Motor neuron (in vitro differentiated cells): ENCODE data around the gene MAPRE2. TPM values are rescaled to one million over a fixed set of nuclear protein-coding genes. Genes with fewer than 3 reads are reported as not detected.

ENCODE experiments used
- ATAC-seq, 8 experiments: fragments of 200-7000 bp; cut with Tn5 transposase; replicated peaks in 6 of 8; 2 replicates each; pipeline ENCODE4 v1.8.0; 2021; ENCODE audit warnings: mild to moderate bottlenecking in 8 of 8, moderate library complexity in 8 of 8
- H3K27ac ChIP-seq, 2 donors: fragments of 250-450 bp; sonication (Bioruptor Pico); 2 replicates each; pipeline ENCODE4 v1.9.0; 2021; ENCODE audit warnings: antibody characterized with exemption in 2 of 2, mild to moderate bottlenecking in 2 of 2, moderate library complexity in 1 of 2
- H3K4me1 ChIP-seq, 2 donors: fragments of 250-450 bp; sonication (Bioruptor Pico); replicated peaks in 1 of 2; 2 replicates each; pipeline ENCODE4 v1.6.1; 2021; ENCODE audit warnings: antibody characterized with exemption in 2 of 2, mild to moderate bottlenecking in 2 of 2, moderate library complexity in 1 of 2
- H3K4me3 ChIP-seq, 5 donors: fragments of 250-450 bp; sonication (Bioruptor Pico); 2 replicates each; pipeline ENCODE4 v1.9.0; 2021; ENCODE audit warnings: antibody characterized with exemption in 5 of 5, mild to moderate bottlenecking in 5 of 5, moderate library complexity in 4 of 5
- WGBS, 10 experiments: fragments of 450-650 bp; shearing (Covaris generic); methylation state at CpG; one replicate each; pipeline ENCODE4 v1.0.0; 2022; 5-methylcytosine and 5-hydroxymethylcytosine counted together
- in situ Hi-C, 9 experiments: fragments of 400-800 bp; cut with MboI; loops; one replicate each; pipeline ENCODE4 v1.15.0; 2021; ENCODE audit warnings: low sequenced_read_pairs in 9 of 9, low pct_unique_long_range_greater_than_20kb in 2 of 9; ENCODE audit not compliant: unreplicated experiment in 9 of 9
- total RNA-seq, 8 experiments: library from RNA; unstranded; fragments of 300-600 nt; gene quantifications; 2 replicates each; pipeline versions ENCODE4 v1.2.3 to v1.2.4, GENCODE V29; 2022

Gene MAPRE2
- total RNA-seq, 8 experiments from 2014 or later, result 24.7 to 88.2 (median 67.2) TPM

GRCh38 chr18:35022426-35023001, 18.7 kb upstream of the MAPRE2 start:
- H3K27ac ChIP-seq, result no peak overlapping the region
- H3K4me3 ChIP-seq, result no peak overlapping the region
- peaks cover 0 to 9% of the 10 kb centered on the region in 2 donors for H3K4me1 ChIP-seq
- WGBS, 10 experiments, result 22 to 100% (median 92%) methylated on average over 1 of the region's 1 CpG; no CpG with 5 or more reads in 1 of the 10 experiments
- no peak for ATAC-seq
- in situ Hi-C loops, result loop anchor here in 2 of 9 experiments (25.0 kb wide), 2 partner anchors 115 to 340 kb away; no protein-coding TSS in a partner anchor

DNA sequence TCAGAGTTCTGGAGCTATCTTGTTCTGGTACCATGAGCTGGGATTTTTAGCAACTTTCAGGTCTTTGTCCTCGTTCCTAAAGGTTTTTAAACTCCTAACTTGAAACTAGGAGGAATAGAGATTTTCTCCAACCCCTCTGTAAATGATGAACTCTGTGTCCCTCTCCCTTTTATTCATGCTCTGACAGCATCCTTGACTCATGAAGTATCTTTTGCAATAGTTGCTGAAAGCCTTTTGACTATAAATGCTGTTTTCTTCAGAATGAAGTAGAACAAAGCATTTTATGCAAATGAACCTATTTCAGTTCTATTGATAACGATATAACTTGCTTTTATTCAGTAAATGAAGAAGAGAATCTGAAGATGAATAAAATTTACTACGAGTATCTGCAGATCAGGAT, 17.0 kb upstream of the MAPRE2 start:
- Histone ChIP-seq H3K4me1 (peaks cover 0 to 9% of the 10 kb centered on the region in 2 donors), H3K4me3 (no peak overlapping the region), H3K27ac (no peak overlapping the region)
- in situ Hi-C loops, result loop anchor here in 2 of 9 experiments (25.0 kb wide), 2 partner anchors 113 to 338 kb away; no protein-coding TSS in a partner anchor
- peak in 1 of 8 experiments; percentile 35 for ATAC-seq
- 17 to 75% (median 39%) methylated on average over 2 to 3 of the region's 3 CpGs for WGBS, 10 experiments

DNA sequence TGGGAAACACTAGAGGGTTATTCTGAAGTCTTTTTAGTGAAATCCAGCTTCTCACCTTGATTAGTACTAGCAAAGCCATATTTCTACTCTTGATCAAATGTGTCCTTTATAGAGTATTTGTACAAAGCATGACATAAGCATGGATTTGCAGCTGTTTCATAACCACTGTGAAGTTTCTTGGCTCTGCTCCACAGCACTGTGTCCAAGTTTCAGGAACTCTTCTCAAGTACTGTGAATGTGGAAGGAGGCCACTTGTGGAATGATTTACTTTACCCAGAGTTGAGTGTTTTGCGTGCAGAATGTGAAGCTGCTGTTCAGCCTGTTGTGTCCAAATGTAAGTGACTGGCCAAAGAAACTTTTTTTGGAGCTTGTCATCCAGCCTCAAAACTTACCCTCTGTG, 16.2 kb upstream of the MAPRE2 start:
- peaks cover 0 to 9% of the 10 kb centered on the region in 2 donors for H3K4me1 ChIP-seq
- no peak overlapping the region for H3K4me3 ChIP-seq
- H3K27ac ChIP-seq, result no peak overlapping the region
- peak in 3 of 8 experiments; percentile 33 to 43 (median 35) for ATAC-seq
- in situ Hi-C loops, result loop anchor here in 2 of 9 experiments (25.0 kb wide), 2 partner anchors 112 to 337 kb away; no protein-coding TSS in a partner anchor
- 13 to 100% (median 80%) methylated on average over 1 of the region's 1 CpG; no CpG with 5 or more reads in 3 of the 10 experiments for WGBS, 10 experiments

DNA sequence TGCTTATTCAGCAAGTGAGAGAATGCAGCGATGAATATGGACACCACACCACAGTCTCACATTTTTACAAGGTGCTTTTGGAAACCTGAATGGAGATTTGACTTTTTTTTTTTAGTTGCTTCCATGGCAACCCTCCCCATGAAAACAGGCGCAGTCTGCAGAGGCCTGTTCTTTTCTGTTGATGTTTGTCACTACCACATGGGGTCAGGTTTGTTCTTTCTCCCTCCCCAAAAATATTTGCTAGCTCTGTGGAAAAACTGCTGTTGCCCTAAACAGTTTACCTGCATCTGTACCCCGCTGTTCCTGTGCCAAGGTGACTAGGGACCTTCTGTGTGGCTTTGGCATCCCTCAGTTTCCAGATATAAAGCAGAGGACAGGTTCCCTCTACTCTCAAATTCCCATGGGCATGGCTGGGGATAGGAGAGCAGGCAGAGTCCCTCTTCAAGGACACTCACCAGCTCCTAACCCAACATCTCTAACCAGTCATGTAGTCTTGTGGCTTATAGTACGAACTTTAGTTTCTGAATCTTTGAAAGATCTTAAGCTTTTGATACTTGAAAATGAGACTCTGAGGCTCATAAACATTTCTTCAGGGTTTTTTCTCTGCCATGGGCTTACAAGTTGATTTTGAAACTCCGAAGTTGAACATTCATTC, 14.7 kb upstream of the MAPRE2 start:
- no peak overlapping the region for H3K27ac ChIP-seq
- H3K4me3 ChIP-seq, result no peak overlapping the region
- peaks cover 0 to 9% of the 10 kb centered on the region in 2 donors for H3K4me1 ChIP-seq
- ATAC-seq, result peak in 3 of 8 experiments; percentile 12 to 75 (median 26)
- 65 to 96% (median 84%) methylated on average over 1 to 4 of the region's 5 CpGs; no CpG with 5 or more reads in 2 of the 10 experiments for WGBS, 10 experiments
- in situ Hi-C loops, result no loop called here

DNA sequence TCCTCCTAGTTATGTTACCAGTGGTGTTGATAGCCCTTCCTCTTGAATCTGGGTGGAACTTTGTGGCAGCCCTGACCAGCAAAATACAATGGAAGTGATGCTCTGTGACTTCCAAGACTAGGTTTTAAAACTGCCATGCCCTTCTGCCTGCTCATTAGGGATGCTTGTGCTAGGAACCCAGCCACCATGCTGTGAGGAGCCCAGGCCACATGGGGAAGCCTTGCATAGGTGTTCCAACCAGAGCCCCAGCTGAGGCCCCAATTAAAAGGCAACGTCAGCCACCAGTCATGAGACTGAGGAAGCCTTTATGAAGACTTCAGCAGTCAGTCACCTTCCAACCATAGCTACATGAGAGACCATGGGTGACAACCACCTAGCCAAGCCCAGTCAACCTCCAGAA, 14.0 kb upstream of the MAPRE2 start:
- peaks cover 0 to 9% of the 10 kb centered on the region in 2 donors for H3K4me1 ChIP-seq
- H3K27ac ChIP-seq, result no peak overlapping the region
- in situ Hi-C loops, result no loop called here
- no peak for ATAC-seq
- 60 to 100% (median 100%) methylated on average over 1 of the region's 1 CpG; no CpG with 5 or more reads in 6 of the 10 experiments for WGBS, 10 experiments
- H3K4me3 ChIP-seq, result no peak overlapping the region

DNA sequence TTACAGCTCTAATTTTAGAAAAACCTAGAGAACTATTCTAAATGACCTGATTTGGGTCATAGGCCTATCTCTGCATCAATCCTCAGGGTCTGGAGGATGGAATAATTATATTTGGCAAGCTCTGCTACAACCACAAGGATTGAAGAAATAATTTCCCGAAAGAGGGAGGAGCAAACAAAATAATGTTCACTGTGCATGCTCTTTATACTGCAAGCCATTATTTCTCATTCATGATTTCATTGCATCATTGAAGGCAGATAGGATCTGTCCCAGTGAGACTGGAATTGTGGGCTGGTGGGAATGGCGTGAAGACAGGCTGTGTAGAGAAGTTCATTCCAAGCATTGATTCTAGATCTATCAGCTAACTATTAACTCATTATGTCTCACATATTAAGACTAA, 12.7 kb upstream of the MAPRE2 start:
- Histone ChIP-seq H3K4me1 (peaks cover 0 to 9% of the 10 kb centered on the region in 2 donors), H3K4me3 (no peak overlapping the region), H3K27ac (no peak overlapping the region)
- peak in 2 of 8 experiments; percentile 13 to 40 for ATAC-seq
- WGBS, 10 experiments, result 40 to 100% (median 80%) methylated on average over 1 to 2 of the region's 2 CpGs; no CpG with 5 or more reads in 3 of the 10 experiments
- in situ Hi-C loops, result no loop called here

DNA sequence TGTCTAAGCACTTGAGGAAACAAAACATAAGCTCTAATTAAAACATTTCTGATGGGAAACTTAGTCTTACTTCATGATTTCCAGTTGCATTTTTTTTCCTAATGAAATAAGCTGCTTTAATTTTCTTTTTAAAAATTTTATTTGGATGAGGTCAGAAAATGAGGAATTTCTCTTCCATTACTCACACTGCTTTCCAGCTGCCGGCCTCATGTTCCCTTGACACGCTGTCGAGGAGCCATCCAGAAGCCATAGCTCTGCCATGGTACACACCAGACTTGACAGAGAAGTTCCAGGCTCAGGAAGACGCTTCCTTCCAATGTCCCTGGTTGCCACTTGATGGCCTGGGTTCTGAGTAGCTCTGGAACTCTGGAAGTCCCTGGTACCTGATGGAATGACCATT, 12.1 kb upstream of the MAPRE2 start:
- H3K4me1 ChIP-seq, result peaks cover 0 to 7% of the 10 kb centered on the region in 2 donors
- in situ Hi-C loops, result no loop called here
- ATAC-seq, result peak in 2 of 8 experiments; percentile 36 to 39
- H3K4me3 ChIP-seq, result no peak overlapping the region
- H3K27ac ChIP-seq, result no peak overlapping the region
- 20 to 100% (median 99%) methylated on average over 1 to 4 of the region's 4 CpGs; no CpG with 5 or more reads in 4 of the 10 experiments for WGBS, 10 experiments

DNA sequence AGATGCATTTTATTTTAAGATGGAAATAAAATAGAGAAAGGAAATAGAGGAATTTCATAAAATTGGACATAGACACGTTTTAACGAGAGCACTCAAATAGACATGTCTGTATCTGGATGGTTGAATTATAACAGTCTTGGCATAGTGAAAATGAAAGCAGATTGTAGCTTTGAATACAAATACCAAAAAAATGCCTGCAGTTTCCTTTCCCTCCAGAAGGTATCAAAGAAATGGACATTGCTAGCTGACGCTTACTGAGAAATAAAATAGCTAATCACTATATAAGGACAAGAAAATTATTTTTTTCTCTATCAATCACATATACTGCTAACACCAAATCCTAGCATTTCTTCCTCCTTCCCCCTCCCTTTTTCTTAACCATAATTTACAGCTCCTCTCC, 11.4 kb upstream of the MAPRE2 start:
- Histone ChIP-seq H3K27ac (no peak overlapping the region), H3K4me1 (peaks cover 0 to 4% of the 10 kb centered on the region in 2 donors), H3K4me3 (no peak overlapping the region)
- 5 to 100% (median 62%) methylated on average over 1 to 3 of the region's 3 CpGs for WGBS, 10 experiments
- peak in 3 of 8 experiments; percentile 26 to 76 (median 76) for ATAC-seq
- in situ Hi-C loops, result no loop called here

DNA sequence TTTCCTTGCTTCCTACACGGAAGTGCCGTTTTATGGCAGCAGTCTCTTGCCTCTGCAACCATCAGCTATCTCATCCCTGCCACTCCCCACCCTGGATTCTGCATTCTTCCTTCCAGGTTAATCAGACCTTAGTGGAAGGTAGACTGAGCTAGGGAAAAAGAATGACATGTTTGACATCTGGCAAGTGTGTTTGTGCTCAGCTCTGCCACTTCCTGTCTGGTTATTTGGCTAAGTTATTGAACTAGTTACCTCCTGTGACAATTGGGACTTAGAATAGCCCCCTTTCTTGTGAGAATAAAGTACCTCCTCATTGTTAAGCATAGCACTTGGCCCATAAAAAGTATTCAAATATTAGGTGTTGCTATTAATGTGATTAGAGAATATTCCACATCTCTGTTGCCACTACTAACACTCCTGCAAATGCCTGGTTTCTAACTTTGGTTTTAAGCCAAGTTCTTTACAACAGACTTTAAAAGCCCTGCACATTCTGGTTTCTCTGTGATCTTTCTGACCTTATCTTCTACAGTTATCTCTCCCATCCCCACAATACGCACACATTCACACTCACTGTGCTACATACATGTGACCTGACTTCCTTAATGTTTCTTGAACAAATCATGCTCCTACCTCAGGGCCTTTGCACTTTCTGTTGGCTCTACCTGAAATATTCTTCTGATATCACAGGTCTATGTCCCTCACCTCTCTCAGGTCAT, 10.8 kb upstream of the MAPRE2 start:
- in situ Hi-C loops, result no loop called here
- Histone ChIP-seq H3K4me3 (no peak overlapping the region), H3K27ac (no peak overlapping the region), H3K4me1 (peaks cover 0 to 4% of the 10 kb centered on the region in 2 donors)
- ATAC-seq, result no peak
- 29 to 100% (median 86%) methylated on average over 1 to 3 of the region's 3 CpGs; no CpG with 5 or more reads in 1 of the 10 experiments for WGBS, 10 experiments

GRCh38 chr18:35032113-35032512, 9.1 kb upstream of the MAPRE2 start:
- H3K4me1 ChIP-seq, result no peaks in the 10 kb centered on the region
- no peak overlapping the region for H3K4me3 ChIP-seq
- 60 to 100% (median 80%) methylated on average over 1 of the region's 1 CpG; no CpG with 5 or more reads in 4 of the 10 experiments for WGBS, 10 experiments
- no peak overlapping the region for H3K27ac ChIP-seq
- in situ Hi-C loops, result no loop called here
- ATAC-seq, result no peak

GRCh38 chr18:35038029-35038428, 3.2 kb upstream of the MAPRE2 start:
- WGBS, 10 experiments, result 100% methylated on average over 1 of the region's 1 CpG; no CpG with 5 or more reads in 8 of the 10 experiments
- no peak for ATAC-seq
- in situ Hi-C loops, result no loop called here
- H3K4me1 ChIP-seq, result peaks cover 0 to 9% of the 10 kb centered on the region in 2 donors
- H3K27ac ChIP-seq, result no peak overlapping the region
- H3K4me3 ChIP-seq, result no peak overlapping the region

- 65 to 100% (median 97%) methylated on average over 2 of the region's 2 CpGs; no CpG with 5 or more reads in 6 of the 10 experiments for WGBS, 10 experiments
- no peak overlapping the region for H3K4me3 ChIP-seq
- in situ Hi-C loops, result no loop called here
- peaks cover 2 to 15% of the 10 kb centered on the region in 2 donors for H3K4me1 ChIP-seq
- no peak for ATAC-seq
- H3K27ac ChIP-seq, result no peak overlapping the region
These were observed 2.2 kb upstream of the MAPRE2 start for GRCh38 chr18:35038881-35039491.

- H3K4me3 ChIP-seq, result peak overlapping the region; percentile 71 to 89 (median 78)
- ATAC-seq, result no peak
- in situ Hi-C loops, result no loop called here
- H3K27ac ChIP-seq, result peak overlapping the region; percentile 81 to 83
- peaks cover 16 to 30% of the 10 kb centered on the region in 2 donors for H3K4me1 ChIP-seq
These were observed 600 bp upstream of the MAPRE2 start for GRCh38 chr18:35040638-35040987.
